OCI-LY1 (cell line): ENCODE results near the gene TNRC6C.

Experiments
- CTCF ChIP-seq: fragments of 200-600 bp; sonication (generic), shearing (Covaris generic); IDR thresholded peaks from 2 replicates; pipeline ENCODE4 v1.5.1; 2017; ENCODE audit warnings: mild to moderate bottlenecking, antibody characterized with exemption, low read length, moderate library complexity, mixed read lengths
- EZH2 ChIP-seq: fragments of 200-600 bp; sonication (generic), shearing (Covaris generic); IDR thresholded peaks from 2 replicates; pipeline ENCODE4 v1.8.0; 2017; ENCODE audit warnings: borderline replicate concordance, mixed run types, mild to moderate bottlenecking, antibody characterized with exemption, low read length, moderate library complexity, mixed read lengths

GRCh38 chr17:77919276-77919675 lies 39.2 kb upstream of the TNRC6C start:
- no peak for TF ChIP-seq EZH2
- TF ChIP-seq CTCF = no peak
